Measurements from ENCODE around the gene FAM222A.

The FAM222A gene

GRCh38 chr12:109760930-109761921, 47.6 kb downstream of the FAM222A start:
- DNase-seq (ENCODE audit: low read depth), result no peak
- in situ Hi-C loops (cut with HindIII; ENCODE audit: low sequenced_read_pairs), result no loop called here
- no peak overlapping the region for H3K4me3 ChIP-seq (ENCODE audit: low read depth, low read length)
- no peak for TF ChIP-seq CTCF (IDR thresholded peaks at IDR 0.05; ENCODE audit: low read depth, low read length, missing control alignments)

- TF ChIP-seq CTCF (IDR thresholded peaks at IDR 0.05; ENCODE audit: low read depth, low read length, missing control alignments), result no peak
- H3K4me3 ChIP-seq (ENCODE audit: low read depth, low read length), result no peak overlapping the region
- in situ Hi-C loops (cut with HindIII; ENCODE audit: low sequenced_read_pairs), result no loop called here
- DNase-seq (ENCODE audit: low read depth), result no peak
These were observed 48.5 kb downstream of the FAM222A start for GRCh38 chr12:109762071-109762672.

GRCh38 chr12:109762673-109763191, 49.1 kb downstream of the FAM222A start:
- H3K4me3 ChIP-seq (ENCODE audit: low read depth, low read length), result no peak overlapping the region
- in situ Hi-C loops (cut with HindIII; ENCODE audit: low sequenced_read_pairs), result no loop called here
- TF ChIP-seq CTCF (IDR thresholded peaks at IDR 0.05; ENCODE audit: low read depth, low read length, missing control alignments), result no peak
- DNase-seq (ENCODE audit: low read depth), result no peak

GRCh38 chr12:109763201-109763841, 49.7 kb downstream of the FAM222A start:
- H3K4me3 ChIP-seq (ENCODE audit: low read depth, low read length), result no peak overlapping the region
- DNase-seq (ENCODE audit: low read depth), result no peak
- TF ChIP-seq CTCF (IDR thresholded peaks at IDR 0.05; ENCODE audit: low read depth, low read length, missing control alignments), result no peak
- in situ Hi-C loops (cut with HindIII; ENCODE audit: low sequenced_read_pairs), result no loop called here

GRCh38 chr12:109764123-109764522, 50.5 kb downstream of the FAM222A start:
- no peak for TF ChIP-seq CTCF (IDR thresholded peaks at IDR 0.05; ENCODE audit: low read depth, low read length, missing control alignments)
- no peak for DNase-seq (ENCODE audit: low read depth)
- no peak overlapping the region for H3K4me3 ChIP-seq (ENCODE audit: low read depth, low read length)
- in situ Hi-C loops (cut with HindIII; ENCODE audit: low sequenced_read_pairs), result no loop called here

- no peak for DNase-seq (ENCODE audit: low read depth)
- no peak for TF ChIP-seq CTCF (IDR thresholded peaks at IDR 0.05; ENCODE audit: low read depth, low read length, missing control alignments)
- H3K4me3 ChIP-seq (ENCODE audit: low read depth, low read length), result no peak overlapping the region
- in situ Hi-C loops (cut with HindIII; ENCODE audit: low sequenced_read_pairs), result no loop called here
These were observed 51.3 kb downstream of the FAM222A start for GRCh38 chr12:109764776-109765445.
